Gastroesophageal sphincter (tissue), 3 donors: ENCODE results near the gene NETO2.

Experiments used
- CTCF ChIP-seq, 4 experiments: fragments of 200-600 bp in 2 of 4; fragments of 450-650 bp in 2 of 4; sonication (generic) in 1 of 4; IDR thresholded peaks; one replicate each; pipeline ENCODE4 v1.5.1; 2017 to 2019; ENCODE audit warnings: antibody characterized with exemption in 4 of 4, mild to moderate bottlenecking in 2 of 4, moderate library complexity in 2 of 4
- POLR2A ChIP-seq, 2 donors: fragments of 450-650 bp; IDR thresholded peaks; one replicate each; pipeline ENCODE4 v1.6.1; 2017; ENCODE audit warnings: antibody characterized with exemption in 2 of 2, mild to moderate bottlenecking in 2 of 2, moderate library complexity in 1 of 2

- TF ChIP-seq POLR2A (IDR thresholded peaks at IDR 0.05) = no peak
- no peak for TF ChIP-seq CTCF (IDR thresholded peaks at IDR 0.05)
Measured at GRCh38 chr16:47175152-47175551, 31.4 kb upstream of the NETO2 start.
